Ectodermal cell (in vitro differentiated cells): ENCODE measurements around the gene CTNNA2.
"Not testable (repeated sequence)": the region's sequence is repeated elsewhere in the genome, so short reads cannot be mapped to it uniquely, and the experiment has no call there.

ENCODE experiments used
- H3K27ac ChIP-seq: 2 replicates; pipeline ENCODE4 v1.7.0; 2013; ENCODE audit warnings: mild to moderate bottlenecking, low read depth, low read length; ENCODE audit not compliant: insufficient read depth, poor library complexity, severe bottlenecking
- H3K27me3 ChIP-seq: 2 replicates; pipeline ENCODE4 v1.7.0; 2013; ENCODE audit warnings: mild to moderate bottlenecking, low read length; ENCODE audit not compliant: insufficient read depth, control insufficient read depth, poor library complexity, severe bottlenecking
- H3K36me3 ChIP-seq: one replicate; pipeline ENCODE4 v1.7.0; 2013; ENCODE audit warnings: low read length; ENCODE audit not compliant: control insufficient read depth, insufficient read depth
- H3K4me1 ChIP-seq: one replicate; pipeline ENCODE4 v1.7.0; 2013; ENCODE audit warnings: low read length; ENCODE audit not compliant: control insufficient read depth, insufficient read depth
- H3K4me3 ChIP-seq: 2 replicates; pipeline ENCODE4 v1.7.0; 2013; ENCODE audit warnings: low read depth, low read length, control low read depth; ENCODE audit not compliant: insufficient read depth
- H3K9me3 ChIP-seq: 2 replicates; pipeline ENCODE4 v1.7.0; 2013; ENCODE audit warnings: mild to moderate bottlenecking, low read length, moderate library complexity; ENCODE audit not compliant: control insufficient read depth
- WGBS, 2 experiments: methylation state at CpG; one replicate each; pipeline ENCODE4 v1.1.7; 2013; ENCODE audit warnings: missing lambda C conversion rate in 2 of 2; 5-methylcytosine and 5-hydroxymethylcytosine counted together

The CTNNA2 gene

GRCh38 chr2:80169811-80170594 is 657.2 kb downstream of the CTNNA2 start:
- H3K4me1 ChIP-seq: no peaks in the 10 kb centered on the region
- no peak overlapping the region for H3K4me3 ChIP-seq
- 84 to 89% methylated on average over 2 of the region's 3 CpGs for WGBS, 2 experiments
- H3K27ac ChIP-seq: no peak overlapping the region
- H3K36me3 ChIP-seq: no peaks in the 10 kb centered on the region
- H3K27me3 ChIP-seq: no peaks in the 10 kb centered on the region
- H3K9me3 ChIP-seq: no peaks in the 10 kb centered on the region

- H3K4me3 ChIP-seq: no peak overlapping the region
- no peaks in the 10 kb centered on the region for H3K27me3 ChIP-seq
- WGBS, 2 experiments: 40 to 47% methylated on average over 2 of the region's 2 CpGs
Measured at GRCh38 chr2:80185091-80185490, 672.2 kb downstream of the CTNNA2 start.

DNA sequence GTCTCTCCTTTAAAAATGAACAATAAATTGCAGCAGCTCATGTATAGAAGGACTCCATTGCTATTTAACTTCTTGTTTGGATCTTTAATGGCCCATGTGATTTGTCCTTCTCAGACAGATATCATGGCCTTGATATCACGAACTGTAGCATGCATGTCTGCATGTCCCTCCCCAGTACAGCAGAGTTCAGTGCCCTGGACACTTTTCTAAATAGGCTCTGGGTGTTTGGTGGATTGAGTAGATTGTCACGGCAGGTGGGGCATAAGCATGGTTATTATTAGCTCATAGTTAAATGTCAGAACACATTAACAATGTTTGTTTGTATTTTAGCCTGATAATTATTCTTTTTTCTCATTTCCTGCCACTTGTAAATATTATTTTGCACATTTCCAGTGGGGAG is 673.4 kb downstream of the CTNNA2 start:
- Histone ChIP-seq H3K36me3 (no peaks in the 10 kb centered on the region), H3K9me3 (no peaks in the 10 kb centered on the region), H3K4me3 (no peak overlapping the region), H3K27me3 (no peaks in the 10 kb centered on the region), H3K4me1 (no peaks in the 10 kb centered on the region), H3K27ac (no peak overlapping the region)
- whole genome bisulfite sequencing, 2 experiments: 100% methylated on average over 1 to 2 of the region's 2 CpGs

More at GRCh38 chr2:80185091-80185490, 672.2 kb downstream of the CTNNA2 start:
- Histone ChIP-seq H3K4me1 (no peaks in the 10 kb centered on the region), H3K36me3 (no peaks in the 10 kb centered on the region), H3K9me3 (no peaks in the 10 kb centered on the region), H3K27ac (no peak overlapping the region)

DNA sequence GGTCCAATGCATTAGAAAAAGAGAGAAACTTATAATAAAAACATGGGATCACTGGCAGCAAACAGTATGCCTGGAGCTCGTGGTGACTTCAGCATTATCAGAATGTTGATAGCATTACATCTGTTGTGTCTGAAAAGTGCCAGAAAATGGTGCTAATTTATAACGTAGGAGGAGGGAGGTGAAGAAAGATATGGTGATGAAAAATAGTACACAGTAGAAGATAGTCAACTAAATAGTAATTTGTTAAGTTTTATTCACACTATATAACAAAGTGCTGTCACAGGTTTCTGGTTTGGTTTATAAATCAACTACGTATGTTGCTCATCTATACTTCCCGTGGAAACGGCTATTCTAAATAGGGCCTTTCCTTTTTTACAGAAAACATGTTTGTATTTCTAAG is 674.3 kb downstream of the CTNNA2 start:
- H3K4me3 ChIP-seq: no peak overlapping the region
- H3K36me3 ChIP-seq: no peaks in the 10 kb centered on the region
- WGBS, 2 experiments: 95 to 97% methylated on average over 5 of the region's 5 CpGs
- no peaks in the 10 kb centered on the region for H3K9me3 ChIP-seq
- no peak overlapping the region for H3K27ac ChIP-seq
- H3K4me1 ChIP-seq: no peaks in the 10 kb centered on the region
- H3K27me3 ChIP-seq: no peaks in the 10 kb centered on the region

GRCh38 chr2:80190166-80190565 is 677.3 kb downstream of the CTNNA2 start:
- Histone ChIP-seq H3K36me3 (no peaks in the 10 kb centered on the region), H3K4me1 (no peaks in the 10 kb centered on the region), H3K4me3 (no peak overlapping the region), H3K9me3 (no peaks in the 10 kb centered on the region), H3K27me3 (no peaks in the 10 kb centered on the region), H3K27ac (no peak overlapping the region)
- WGBS, 2 experiments: 95% methylated on average over 4 to 5 of the region's 5 CpGs

- H3K36me3 ChIP-seq: no peaks in the 10 kb centered on the region
- H3K27me3 ChIP-seq: no peaks in the 10 kb centered on the region
- H3K9me3 ChIP-seq: no peaks in the 10 kb centered on the region
- H3K4me3 ChIP-seq: no peak overlapping the region
- H3K4me1 ChIP-seq: no peaks in the 10 kb centered on the region
- H3K27ac ChIP-seq: no peak overlapping the region
Measured at GRCh38 chr2:80193566-80193965, 680.7 kb downstream of the CTNNA2 start.

DNA sequence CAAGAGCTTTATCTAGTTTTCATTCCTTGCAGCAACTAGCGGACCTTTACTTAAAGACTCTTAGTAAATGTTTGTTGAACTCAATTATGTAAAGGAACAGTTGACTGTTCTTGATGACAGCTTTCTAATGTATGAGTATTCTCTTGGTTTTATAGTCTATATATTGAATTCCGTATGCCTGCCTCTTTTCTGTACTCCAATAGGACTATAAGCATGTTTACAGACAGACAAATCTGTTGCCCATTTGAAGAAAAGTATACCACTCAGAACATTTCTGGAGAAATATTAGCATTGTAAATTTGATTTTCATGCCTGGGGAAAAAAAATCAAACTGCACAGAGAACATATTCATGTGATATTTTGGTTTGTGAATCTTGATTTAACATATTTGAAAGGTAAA is 682.2 kb downstream of the CTNNA2 start:
- H3K9me3 ChIP-seq: no peaks in the 10 kb centered on the region
- H3K27me3 ChIP-seq: no peaks in the 10 kb centered on the region
- no peaks in the 10 kb centered on the region for H3K4me1 ChIP-seq
- no peak overlapping the region for H3K4me3 ChIP-seq
- 94 to 100% methylated on average over 1 to 2 of the region's 2 CpGs for WGBS, 2 experiments
- no peaks in the 10 kb centered on the region for H3K36me3 ChIP-seq
- no peak overlapping the region for H3K27ac ChIP-seq

DNA sequence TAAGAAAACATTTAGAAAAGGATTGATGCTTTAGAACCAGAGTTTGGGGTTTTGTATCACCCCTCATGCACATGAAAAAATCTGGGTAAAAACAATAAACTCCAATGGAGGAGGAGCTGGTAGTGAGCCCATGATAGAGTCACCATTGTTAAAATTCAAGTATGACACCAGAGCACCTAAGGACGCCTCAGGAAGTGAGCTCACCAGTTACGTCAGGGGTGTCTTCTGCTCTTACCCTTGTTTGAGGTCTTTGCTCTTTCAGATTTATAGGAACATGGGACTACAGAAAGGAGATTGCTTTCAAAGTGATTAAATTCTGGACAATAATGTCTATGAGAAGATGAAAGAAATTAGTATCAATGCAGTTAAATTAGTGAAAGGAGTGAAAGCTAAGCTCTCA is 685.2 kb downstream of the CTNNA2 start:
- no peaks in the 10 kb centered on the region for H3K9me3 ChIP-seq
- WGBS, 2 experiments: 92 to 95% methylated on average over 2 of the region's 2 CpGs
- no peak overlapping the region for H3K27ac ChIP-seq
- no peaks in the 10 kb centered on the region for H3K4me1 ChIP-seq
- H3K36me3 ChIP-seq: no peaks in the 10 kb centered on the region
- H3K27me3 ChIP-seq: no peaks in the 10 kb centered on the region
- no peak overlapping the region for H3K4me3 ChIP-seq

- Histone ChIP-seq H3K27me3 (no peaks in the 10 kb centered on the region), H3K36me3 (no peaks in the 10 kb centered on the region), H3K4me3 (no peak overlapping the region), H3K9me3 (no peaks in the 10 kb centered on the region), H3K27ac (no peak overlapping the region), H3K4me1 (no peaks in the 10 kb centered on the region)
Measured at GRCh38 chr2:80199504-80199903, 686.7 kb downstream of the CTNNA2 start.

DNA sequence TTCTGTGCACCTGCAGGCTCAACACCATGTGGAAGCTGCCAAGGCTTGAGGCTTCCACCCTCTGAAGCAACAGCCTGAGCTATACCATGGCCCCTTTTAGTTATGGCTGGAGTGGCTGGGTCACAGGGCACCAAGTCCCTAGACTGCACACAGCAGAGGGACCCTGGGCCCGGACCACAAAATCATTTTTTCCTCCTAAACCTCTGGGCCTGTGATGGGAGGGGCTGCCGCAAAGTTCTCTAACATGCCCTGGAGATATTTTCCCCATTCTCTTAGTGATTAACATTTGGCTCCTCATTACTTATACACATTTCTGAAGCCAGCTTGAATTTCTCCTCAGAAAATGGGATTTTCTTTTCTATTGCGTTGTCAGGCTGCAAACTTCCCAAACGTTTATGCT is 691.1 kb downstream of the CTNNA2 start:
- not testable (repeated sequence) for H3K27me3 ChIP-seq, H3K36me3 ChIP-seq, H3K9me3 ChIP-seq, H3K4me1 ChIP-seq, H3K27ac ChIP-seq, H3K4me3 ChIP-seq
- WGBS, 2 experiments: 88 to 96% methylated on average over 4 of the region's 4 CpGs

- no peaks in the 10 kb centered on the region for H3K9me3 ChIP-seq
- H3K36me3 ChIP-seq: no peaks in the 10 kb centered on the region
- H3K4me3 ChIP-seq: no peak overlapping the region
- H3K4me1 ChIP-seq: no peaks in the 10 kb centered on the region
- 100% methylated on average over 2 of the region's 2 CpGs; no CpG with 5 or more reads in 1 of the 2 experiments for WGBS, 2 experiments
- no peak overlapping the region for H3K27ac ChIP-seq
- H3K27me3 ChIP-seq: no peaks in the 10 kb centered on the region
Measured at GRCh38 chr2:80205498-80205897, 692.6 kb downstream of the CTNNA2 start.
